OCI-LY1 (cell line): ENCODE measurements around the gene KLK4.

Source experiments
- H2AFZ ChIP-seq: fragments of 200-600 bp; sonication (generic), shearing (Covaris generic); 2 replicates; pipeline ENCODE4 v1.6.0; 2014; ENCODE audit warnings: antibody characterized with exemption, mild to moderate bottlenecking, low read length
- H3F3A ChIP-seq: fragments of 200-600 bp; sonication (generic), shearing (Covaris generic); 2 replicates; pipeline ENCODE4 v1.6.0; 2014; ENCODE audit warnings: mild to moderate bottlenecking, antibody characterized with exemption, low read length, moderate library complexity; ENCODE audit not compliant: insufficient read depth
- H3K27ac ChIP-seq: fragments of 200-600 bp; sonication (generic); 2 replicates; pipeline ENCODE4 v1.5.1; 2014; ENCODE audit warnings: low read length, mixed run types, mild to moderate bottlenecking, low read depth; ENCODE audit not compliant: poor library complexity, severe bottlenecking
- H3K27me3 ChIP-seq: fragments of 200-600 bp; sonication (generic); 2 replicates; pipeline ENCODE4 v1.6.0; 2014; ENCODE audit warnings: antibody characterized with exemption, mild to moderate bottlenecking, low read length, moderate library complexity; ENCODE audit not compliant: insufficient read depth
- H3K36me3 ChIP-seq: fragments of 200-600 bp; sonication (generic); 2 replicates; pipeline ENCODE4 v1.6.1; 2014; ENCODE audit warnings: mild to moderate bottlenecking, antibody characterized with exemption, low read length, moderate library complexity, mixed read lengths; ENCODE audit not compliant: insufficient read depth
- H3K4me1 ChIP-seq: fragments of 200-600 bp; sonication (generic); 2 replicates; pipeline ENCODE4 v1.5.1; 2014; ENCODE audit warnings: mild to moderate bottlenecking, low read length, moderate library complexity; ENCODE audit not compliant: insufficient read depth, severe bottlenecking
- H3K4me2 ChIP-seq: fragments of 200-600 bp; sonication (generic), shearing (Covaris generic); 2 replicates; pipeline ENCODE4 v1.6.1; 2014; ENCODE audit warnings: low read length
- H3K4me3 ChIP-seq: fragments of 200-600 bp; sonication (generic); 2 replicates; pipeline ENCODE4 v1.5.1; 2014; ENCODE audit warnings: low read length, low read depth, mild to moderate bottlenecking, mixed read lengths; ENCODE audit not compliant: poor library complexity, severe bottlenecking
- H3K79me2 ChIP-seq: fragments of 200-600 bp; shearing (Covaris generic); 2 replicates; pipeline ENCODE4 v1.6.1; 2016; ENCODE audit warnings: mixed run types, low read length, mixed read lengths; ENCODE audit not compliant: insufficient read depth
- H3K9ac ChIP-seq: fragments of 200-600 bp; sonication (generic), shearing (Covaris generic); 2 replicates; pipeline ENCODE4 v1.6.1; 2014; ENCODE audit warnings: mild to moderate bottlenecking, low read length, mixed read lengths
- H3K9me2 ChIP-seq: fragments of 200-600 bp; sonication (generic), shearing (Covaris generic); 2 replicates; pipeline ENCODE4 v1.6.1; 2014; ENCODE audit warnings: low read depth, mild to moderate bottlenecking, low read length, mixed read lengths
- H3K9me3 ChIP-seq: fragments of 200-600 bp; shearing (Covaris generic); 2 replicates; pipeline ENCODE4 v1.6.1; 2014; ENCODE audit warnings: low read length, mixed read lengths
- H4K20me1 ChIP-seq: fragments of 200-600 bp; sonication (generic), shearing (Covaris generic); 2 replicates; pipeline ENCODE4 v1.6.0; 2016; ENCODE audit warnings: mild to moderate bottlenecking, low read length; ENCODE audit not compliant: insufficient read depth
- EZH2 ChIP-seq: fragments of 200-600 bp; sonication (generic), shearing (Covaris generic); IDR thresholded peaks from 2 replicates; pipeline ENCODE4 v1.8.0; 2017; ENCODE audit warnings: borderline replicate concordance, mixed run types, mild to moderate bottlenecking, antibody characterized with exemption, low read length, moderate library complexity, mixed read lengths
- TF ChIP-seq, protein P1 (sequence below): fragments of 200-600 bp; sonication (generic), shearing (Covaris generic); IDR thresholded peaks from 2 replicates; pipeline ENCODE4 v1.5.1; 2017; ENCODE audit warnings: mild to moderate bottlenecking, antibody characterized with exemption, low read length, moderate library complexity, mixed read lengths

KLK4 gene

DNA sequence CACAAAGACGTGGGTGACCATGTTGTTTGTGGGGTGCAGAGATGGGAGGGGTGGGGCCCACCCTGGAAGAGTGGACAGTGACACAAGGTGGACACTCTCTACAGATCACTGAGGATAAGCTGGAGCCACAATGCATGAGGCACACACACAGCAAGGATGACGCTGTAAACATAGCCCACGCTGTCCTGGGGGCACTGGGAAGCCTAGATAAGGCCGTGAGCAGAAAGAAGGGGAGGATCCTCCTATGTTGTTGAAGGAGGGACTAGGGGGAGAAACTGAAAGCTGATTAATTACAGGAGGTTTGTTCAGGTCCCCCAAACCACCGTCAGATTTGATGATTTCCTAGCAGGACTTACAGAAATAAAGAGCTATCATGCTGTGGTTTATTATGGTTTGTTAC is 32.3 kb downstream of the KLK4 start:
- Histone ChIP-seq H3K9me3 (no peaks in the 10 kb centered on the region), H3K4me1 (no peaks in the 10 kb centered on the region), H3K4me2 (no peak overlapping the region), H3K9me2 (no peaks in the 10 kb centered on the region), H3K36me3 (no peaks in the 10 kb centered on the region), H3F3A (no peaks in the 10 kb centered on the region), H3K9ac (no peak overlapping the region), H3K79me2 (no peaks in the 10 kb centered on the region), H4K20me1 (no peaks in the 10 kb centered on the region), H3K4me3 (no peak overlapping the region), H3K27ac (no peak overlapping the region), H2AFZ (no peak overlapping the region), H3K27me3 (no peaks in the 10 kb centered on the region)
- TF ChIP-seq EZH2, result no peak
- TF ChIP-seq, protein P1, sequence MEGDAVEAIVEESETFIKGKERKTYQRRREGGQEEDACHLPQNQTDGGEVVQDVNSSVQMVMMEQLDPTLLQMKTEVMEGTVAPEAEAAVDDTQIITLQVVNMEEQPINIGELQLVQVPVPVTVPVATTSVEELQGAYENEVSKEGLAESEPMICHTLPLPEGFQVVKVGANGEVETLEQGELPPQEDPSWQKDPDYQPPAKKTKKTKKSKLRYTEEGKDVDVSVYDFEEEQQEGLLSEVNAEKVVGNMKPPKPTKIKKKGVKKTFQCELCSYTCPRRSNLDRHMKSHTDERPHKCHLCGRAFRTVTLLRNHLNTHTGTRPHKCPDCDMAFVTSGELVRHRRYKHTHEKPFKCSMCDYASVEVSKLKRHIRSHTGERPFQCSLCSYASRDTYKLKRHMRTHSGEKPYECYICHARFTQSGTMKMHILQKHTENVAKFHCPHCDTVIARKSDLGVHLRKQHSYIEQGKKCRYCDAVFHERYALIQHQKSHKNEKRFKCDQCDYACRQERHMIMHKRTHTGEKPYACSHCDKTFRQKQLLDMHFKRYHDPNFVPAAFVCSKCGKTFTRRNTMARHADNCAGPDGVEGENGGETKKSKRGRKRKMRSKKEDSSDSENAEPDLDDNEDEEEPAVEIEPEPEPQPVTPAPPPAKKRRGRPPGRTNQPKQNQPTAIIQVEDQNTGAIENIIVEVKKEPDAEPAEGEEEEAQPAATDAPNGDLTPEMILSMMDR, result no peak

DNA sequence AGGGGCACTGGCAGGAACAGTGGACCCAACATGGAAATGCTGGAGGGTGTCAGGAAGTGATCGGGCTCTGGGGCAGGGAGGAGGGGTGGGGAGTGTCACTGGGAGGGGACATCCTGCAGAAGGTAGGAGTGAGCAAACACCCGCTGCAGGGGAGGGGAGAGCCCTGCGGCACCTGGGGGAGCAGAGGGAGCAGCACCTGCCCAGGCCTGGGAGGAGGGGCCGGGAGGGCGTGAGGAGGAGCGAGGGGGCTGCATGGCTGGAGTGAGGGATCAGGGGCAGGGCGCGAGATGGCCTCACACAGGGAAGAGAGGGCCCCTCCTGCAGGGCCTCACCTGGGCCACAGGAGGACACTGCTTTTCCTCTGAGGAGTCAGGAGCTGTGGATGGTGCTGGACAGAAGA is 33.9 kb downstream of the KLK4 start:
- Histone ChIP-seq H3K9me3 (no peaks in the 10 kb centered on the region), H3K79me2 (no peaks in the 10 kb centered on the region), H3K4me1 (no peaks in the 10 kb centered on the region), H2AFZ (no peak overlapping the region), H3K27me3 (no peaks in the 10 kb centered on the region), H3K27ac (no peak overlapping the region), H3K9me2 (no peaks in the 10 kb centered on the region), H4K20me1 (no peaks in the 10 kb centered on the region), H3K36me3 (no peaks in the 10 kb centered on the region), H3K4me2 (no peak overlapping the region), H3K4me3 (no peak overlapping the region), H3F3A (no peaks in the 10 kb centered on the region), H3K9ac (no peak overlapping the region)
- TF ChIP-seq, protein P1, result no peak
- TF ChIP-seq EZH2, result no peak

- Histone ChIP-seq H3K9me2 (no peaks in the 10 kb centered on the region), H3K4me1 (no peaks in the 10 kb centered on the region), H3K27ac (no peak overlapping the region), H3K4me2 (no peak overlapping the region), H3F3A (no peaks in the 10 kb centered on the region), H3K4me3 (no peak overlapping the region), H4K20me1 (no peaks in the 10 kb centered on the region), H2AFZ (no peak overlapping the region), H3K36me3 (no peaks in the 10 kb centered on the region), H3K9me3 (no peaks in the 10 kb centered on the region), H3K9ac (no peak overlapping the region), H3K79me2 (no peaks in the 10 kb centered on the region), H3K27me3 (no peaks in the 10 kb centered on the region)
- TF ChIP-seq, protein P1, result no peak
- no peak for TF ChIP-seq EZH2
Measured at GRCh38 chr19:50876456-50876855, 34.7 kb downstream of the KLK4 start.
